Hematopoietic multipotent progenitor cell treated with erythropoietin and hydrocortisone succinate and interleukin-3 and kit ligand, for 15 days (in vitro differentiated cells): Measurements from ENCODE around the gene NSUN2.

Source experiments
- DNase-seq: peaks from one replicate; pipeline ENCODE4 v3.0.0-alpha.2; 2015; ENCODE audit warnings: low spot score

Gene NSUN2

DNA sequence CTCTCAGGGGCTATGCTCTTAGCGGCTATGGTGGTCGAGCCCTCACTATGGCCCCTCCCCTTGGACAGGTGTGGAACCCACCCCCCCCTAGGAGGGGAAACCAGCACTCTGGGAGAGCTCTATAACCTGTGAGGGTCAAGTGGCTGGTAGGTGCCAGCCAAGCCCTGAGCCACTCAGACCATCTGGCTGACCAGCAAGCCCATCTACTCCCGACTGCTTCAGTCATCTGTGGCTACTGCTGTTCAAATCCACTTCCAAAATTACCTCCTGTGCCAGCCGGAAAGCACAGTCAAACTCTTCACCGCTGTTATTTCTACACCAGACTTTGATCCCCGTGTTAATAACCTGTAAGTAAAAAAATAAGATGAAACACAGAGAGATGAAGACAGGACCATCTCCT lies 28.5 kb downstream of the NSUN2 start:
- no peak for DNase-seq

GRCh38 chr5:6603643-6604042 lies 29.2 kb downstream of the NSUN2 start:
- DNase-seq: no peak

DNA sequence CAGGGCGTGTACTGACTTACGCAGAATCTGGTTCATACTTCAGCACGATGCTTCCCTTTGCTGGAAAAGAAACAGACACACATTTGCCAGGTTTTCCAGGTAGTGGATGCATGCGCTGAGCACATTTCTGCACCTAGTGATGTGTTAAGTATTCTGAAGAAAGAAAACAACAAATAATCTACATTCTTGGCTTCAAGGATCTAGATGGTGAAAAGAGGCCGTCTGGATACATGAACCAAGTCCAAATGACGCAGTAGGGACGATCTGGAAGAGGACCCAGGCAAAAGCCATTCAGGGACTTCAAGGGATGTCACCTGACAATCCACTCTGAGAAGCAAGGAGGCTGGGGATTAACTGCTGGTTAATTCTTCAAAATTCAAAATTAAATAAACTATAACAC lies 30.4 kb downstream of the NSUN2 start:
- DNase-seq: no peak

DNA sequence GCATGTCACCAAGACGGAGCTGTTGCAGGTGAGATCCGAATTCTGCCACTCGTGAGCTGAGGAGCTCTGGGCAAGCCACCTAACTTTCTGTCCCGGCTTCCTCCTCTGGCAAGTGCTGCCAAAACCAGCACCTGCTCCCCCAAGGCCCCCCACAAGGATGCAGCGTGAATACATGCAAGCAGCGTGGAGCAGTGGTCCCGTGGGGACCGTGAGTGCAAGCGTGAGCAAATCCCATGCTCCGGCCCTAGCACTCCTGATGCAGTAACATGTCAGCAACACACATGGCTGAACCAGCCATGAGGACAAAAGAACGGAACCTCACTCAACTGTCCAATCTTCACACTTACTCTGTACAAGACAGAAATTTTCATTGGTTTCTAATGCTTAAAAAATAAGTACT lies 31.0 kb downstream of the NSUN2 start:
- DNase-seq: no peak

- DNase-seq: no peak
Observed at GRCh38 chr5:6601271-6601670, 31.6 kb downstream of the NSUN2 start.

DNA sequence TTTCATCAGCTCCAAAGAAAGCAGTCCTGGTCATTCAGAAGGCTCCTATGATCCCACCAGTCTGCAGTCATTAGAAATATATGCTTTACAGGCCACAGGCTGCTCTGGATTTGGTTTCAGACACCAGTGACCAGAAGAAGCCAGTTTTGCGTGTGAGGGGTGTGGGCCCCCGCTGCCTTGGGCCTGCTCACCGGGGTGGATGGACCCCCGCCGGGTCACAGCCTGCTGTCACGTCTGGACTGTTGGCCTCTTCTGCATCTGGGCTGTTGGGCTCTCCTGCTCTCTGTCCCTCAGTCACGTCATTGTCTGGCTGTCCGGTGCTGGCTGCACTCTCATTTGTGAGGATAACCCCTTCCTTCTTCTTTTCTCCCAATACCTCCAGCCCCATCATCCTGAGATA lies 33.1 kb downstream of the NSUN2 start:
- no peak for DNase-seq

GRCh38 chr5:6598351-6598900 lies 34.4 kb downstream of the NSUN2 start:
- no peak for DNase-seq

DNA sequence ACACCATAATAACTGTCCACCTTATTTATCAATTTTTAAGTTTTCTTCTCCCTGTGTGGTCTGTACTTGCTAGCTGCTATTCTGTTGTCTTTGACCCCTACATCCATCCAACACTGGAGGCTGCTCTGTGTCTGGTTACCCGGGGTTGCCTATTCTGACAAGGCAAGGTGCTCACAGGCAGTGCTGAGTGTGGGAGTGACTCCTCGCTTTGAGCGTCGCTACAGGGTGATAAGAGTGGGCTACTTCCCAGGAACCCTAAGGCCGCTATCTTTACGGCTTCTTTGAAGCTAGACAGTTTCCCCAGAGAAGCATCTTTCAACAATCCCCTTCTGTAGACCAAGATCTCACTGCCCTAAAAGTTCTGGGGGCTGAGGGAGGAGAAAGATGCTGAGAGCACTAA lies 35.3 kb downstream of the NSUN2 start:
- no peak for DNase-seq

GRCh38 chr5:6596388-6596787 lies 36.5 kb downstream of the NSUN2 start:
- DNase-seq: no peak

GRCh38 chr5:6595405-6595804 lies 37.4 kb downstream of the NSUN2 start:
- DNase-seq: no peak

DNA sequence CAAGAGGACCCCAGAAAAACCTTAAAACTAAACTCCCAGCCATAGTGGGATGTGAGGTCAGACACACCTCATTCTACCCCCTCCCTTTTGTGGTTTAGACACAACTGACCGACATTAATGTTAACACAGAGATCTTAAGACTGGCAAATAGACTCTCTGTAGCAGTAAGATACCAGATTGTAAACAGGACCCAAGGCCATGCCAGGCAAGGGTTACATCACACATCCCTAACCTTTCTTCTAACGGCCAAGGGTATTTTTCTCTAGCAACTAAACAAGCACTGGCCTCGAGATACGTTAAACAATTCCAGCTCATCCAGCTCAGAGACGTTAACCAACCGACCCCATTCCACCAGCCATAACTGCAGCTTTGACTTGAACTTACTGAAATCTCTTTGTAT lies 38.8 kb downstream of the NSUN2 start:
- no peak for DNase-seq

DNA sequence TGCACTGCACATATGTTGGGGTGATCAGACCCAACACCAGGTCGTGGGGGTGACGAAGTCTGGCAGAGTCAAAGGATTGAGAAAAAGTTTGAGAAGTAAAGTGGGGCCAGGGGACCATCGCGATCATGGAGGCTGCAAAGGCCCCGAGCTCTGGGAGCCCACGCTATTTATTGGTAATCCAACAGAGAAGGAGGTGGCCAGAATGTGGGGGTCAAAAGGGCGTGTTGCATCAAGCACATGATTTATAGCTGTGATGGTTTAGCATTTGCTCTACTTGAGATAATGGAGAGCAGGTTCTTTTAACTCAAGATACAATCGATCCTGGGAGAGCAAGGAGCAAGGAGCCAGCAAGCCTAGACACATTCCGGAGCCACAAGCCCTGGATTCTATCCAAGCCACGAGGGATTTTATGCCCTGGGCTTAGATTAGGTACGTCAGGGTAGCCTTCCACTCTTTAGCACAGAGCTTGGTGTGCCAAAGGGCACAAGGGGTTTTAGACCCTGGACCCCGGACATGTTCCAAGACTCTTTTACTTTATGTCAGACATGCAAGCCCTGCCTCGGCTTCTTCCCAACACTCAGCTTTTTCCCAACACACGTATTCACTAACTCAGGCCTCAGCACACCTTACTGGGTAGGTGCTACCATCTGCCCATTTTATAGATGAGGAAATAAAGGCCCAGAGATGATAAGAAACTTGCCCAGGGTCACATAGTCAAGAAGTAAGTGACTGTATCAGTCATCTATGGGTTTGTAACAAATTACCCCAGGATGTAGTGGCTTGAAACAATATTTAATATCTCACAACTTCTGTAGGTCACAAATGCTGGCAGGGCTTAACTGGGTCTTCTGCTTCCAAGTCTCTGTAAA lies 39.5 kb downstream of the NSUN2 start:
- no peak for DNase-seq

DNA sequence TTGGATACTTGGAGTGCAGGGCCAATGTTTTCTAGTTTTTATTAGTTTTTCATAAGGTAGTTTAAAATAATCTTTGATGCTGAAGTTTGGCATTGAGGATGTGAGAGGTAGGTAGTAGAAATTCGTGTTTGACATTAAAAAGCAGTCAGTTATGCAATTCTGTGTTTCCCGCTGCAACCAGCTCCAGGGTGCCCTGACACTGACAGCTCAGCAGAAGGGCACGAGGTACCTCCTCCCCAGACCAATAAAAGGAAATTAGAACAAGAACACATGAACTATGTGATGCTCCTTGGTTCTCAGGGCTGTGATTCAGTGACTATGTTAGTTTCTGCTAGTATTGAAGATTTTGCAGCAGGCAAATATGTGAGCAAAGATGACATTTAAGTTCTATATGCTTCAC lies 40.2 kb downstream of the NSUN2 start:
- DNase-seq: no peak

DNA sequence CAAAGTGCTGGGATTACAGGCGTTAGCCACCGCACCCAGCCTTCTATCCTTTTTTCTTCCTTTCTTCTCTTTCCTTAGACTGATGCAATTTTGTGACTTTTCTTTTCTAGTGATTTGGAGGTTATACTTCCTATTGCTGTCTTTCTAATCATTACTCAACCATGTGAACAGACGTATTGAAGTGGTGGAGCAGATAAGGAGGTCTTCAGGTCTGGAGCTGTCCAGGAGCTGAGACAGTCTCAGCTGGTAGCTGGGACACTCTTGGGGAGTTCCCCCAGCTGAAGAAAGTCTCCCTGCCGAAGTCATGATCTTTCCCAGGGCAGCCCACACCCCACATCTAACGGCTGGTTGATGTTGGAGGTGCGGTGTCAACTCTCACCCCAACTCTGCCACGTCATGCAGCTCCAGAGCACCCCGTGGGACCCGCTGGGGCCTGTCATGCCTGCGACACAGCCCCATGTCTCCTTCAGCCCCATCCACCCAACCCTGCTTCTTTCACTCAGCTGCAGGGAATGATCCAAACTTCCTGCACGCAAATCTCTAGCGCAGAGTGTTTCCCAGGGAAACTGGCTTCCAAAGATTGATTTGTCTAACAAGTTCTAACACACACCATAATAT lies 41.1 kb downstream of the NSUN2 start:
- no peak for DNase-seq

- DNase-seq: no peak
Observed at GRCh38 chr5:6590581-6590980, 42.3 kb downstream of the NSUN2 start.

DNA sequence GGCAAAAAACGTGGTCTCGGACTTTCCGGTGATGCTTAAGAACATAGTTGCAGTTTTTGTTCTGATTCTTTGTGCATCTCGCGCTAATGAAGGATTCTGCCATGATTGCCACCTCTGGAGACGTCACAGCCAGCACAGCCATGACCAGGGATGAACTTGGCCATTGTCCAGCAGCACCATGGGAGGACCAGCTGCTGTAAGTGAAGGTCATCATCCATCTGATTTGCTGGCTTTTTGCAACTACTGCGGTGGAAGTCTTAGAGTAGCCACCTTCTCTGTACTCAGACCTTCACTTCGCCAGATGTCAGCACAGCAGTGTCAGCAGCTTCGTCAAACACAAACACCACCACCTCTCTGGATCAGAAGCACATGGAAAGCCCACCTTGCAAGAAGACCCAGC lies 45.7 kb downstream of the NSUN2 start:
- no peak for DNase-seq

DNA sequence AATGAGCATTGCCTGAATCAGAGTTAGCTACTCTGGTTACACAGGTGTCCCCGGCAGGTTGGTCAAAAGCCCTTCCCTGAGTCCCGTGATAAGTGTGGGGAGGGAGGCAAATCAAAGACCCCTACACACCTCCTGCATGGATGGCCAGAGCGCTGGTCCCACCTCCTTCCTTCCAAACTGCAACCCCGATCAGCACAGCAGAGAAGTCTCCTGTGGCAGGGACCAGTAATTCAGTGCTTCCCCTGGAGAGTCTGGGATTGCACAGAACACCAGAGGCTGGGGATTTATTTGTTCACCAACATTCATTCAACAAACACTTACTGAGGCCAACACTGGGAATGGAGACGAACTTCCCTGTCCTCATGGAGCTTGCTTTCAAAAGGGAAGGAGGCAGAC lies 46.2 kb downstream of the NSUN2 start:
- no peak for DNase-seq

DNA sequence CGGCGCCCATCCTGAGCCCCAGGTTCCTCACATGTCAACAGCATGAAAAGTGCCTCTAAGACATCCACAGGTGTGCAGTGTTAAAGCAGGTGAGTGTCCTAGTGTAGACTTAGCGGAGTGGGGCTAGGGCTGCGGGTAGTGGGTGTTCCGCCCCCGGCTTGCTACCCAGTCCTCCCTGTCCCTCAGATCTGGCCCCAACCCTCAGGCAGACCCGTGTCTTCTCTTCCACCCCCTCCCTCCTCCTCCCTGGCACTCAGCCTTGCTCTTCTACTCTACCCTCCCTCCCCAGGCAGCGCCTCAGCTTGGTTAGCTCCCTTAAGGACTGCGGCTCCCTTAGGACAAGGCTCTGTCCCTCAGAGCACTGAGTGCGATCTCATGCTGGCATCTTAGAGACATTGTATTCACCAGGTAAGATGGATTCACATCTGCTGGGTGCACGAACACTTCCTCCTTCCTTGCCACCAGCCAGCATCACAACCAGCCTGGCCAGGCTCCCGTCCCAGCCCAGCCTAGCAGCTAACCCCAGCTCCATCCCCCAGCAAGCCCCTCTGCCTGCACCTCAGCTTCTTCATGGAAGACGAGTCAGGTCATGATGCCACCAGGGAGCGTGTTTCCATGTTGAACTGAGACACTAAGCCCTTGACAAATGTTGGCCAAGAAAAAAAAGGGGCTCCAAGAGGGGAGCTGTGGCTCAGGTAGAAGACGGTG lies 46.8 kb downstream of the NSUN2 start:
- no peak for DNase-seq

DNA sequence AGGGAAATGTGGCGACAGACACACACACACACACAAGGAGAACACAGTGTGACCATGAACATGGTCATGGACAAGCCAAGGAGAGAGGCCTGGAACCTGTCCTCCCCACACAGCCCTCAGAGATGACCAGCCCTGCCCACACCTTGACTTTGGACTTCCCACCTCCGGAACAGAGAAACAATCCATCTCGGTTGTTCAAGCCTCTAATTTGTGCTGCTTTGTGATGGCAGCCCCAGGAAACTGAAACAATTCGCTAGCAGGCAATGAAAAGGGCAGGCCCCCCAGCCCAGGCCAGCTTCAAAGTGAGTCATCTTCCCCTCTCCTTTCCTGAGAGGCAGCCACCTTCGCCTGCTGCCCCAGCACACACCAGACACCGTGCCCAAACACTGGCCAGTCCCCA lies 47.7 kb downstream of the NSUN2 start:
- no peak for DNase-seq

DNA sequence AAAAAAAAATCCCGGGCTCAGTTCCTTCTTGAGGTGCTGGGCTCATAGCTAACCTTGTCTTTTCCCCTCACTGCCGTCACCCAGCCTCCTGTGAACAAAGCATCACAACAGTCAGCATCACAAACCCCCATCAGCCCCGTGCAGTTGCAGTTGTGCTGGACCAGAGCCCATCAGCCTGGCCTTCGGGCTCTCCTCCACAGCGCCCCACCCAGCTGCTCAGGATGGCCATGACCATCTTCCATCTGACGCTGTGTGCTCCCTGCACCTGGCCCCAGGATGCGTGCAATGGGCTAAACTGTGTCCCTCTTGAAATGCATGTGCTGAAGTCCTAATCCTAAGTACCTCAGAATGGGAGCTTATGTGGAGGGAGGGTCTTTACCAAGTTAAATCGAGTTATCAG lies 48.1 kb downstream of the NSUN2 start:
- DNase-seq: no peak

- no peak for DNase-seq
Observed at GRCh38 chr5:6584101-6584645, 48.7 kb downstream of the NSUN2 start.

- DNase-seq: no peak
Observed at GRCh38 chr5:6583049-6583880, 49.6 kb downstream of the NSUN2 start.
